ENCODE data around the gene KIF3C. TPM values are rescaled to one million over a fixed set of nuclear protein-coding genes. Genes with fewer than 3 reads are reported as not detected.

Gene KIF3C
- total and polyA plus RNA-seq, 2 of the 8 experiments (the other 6 are each of a cell fraction or from before 2014, with no cell fraction given), result 13.4 to 58.1 TPM

DNA sequence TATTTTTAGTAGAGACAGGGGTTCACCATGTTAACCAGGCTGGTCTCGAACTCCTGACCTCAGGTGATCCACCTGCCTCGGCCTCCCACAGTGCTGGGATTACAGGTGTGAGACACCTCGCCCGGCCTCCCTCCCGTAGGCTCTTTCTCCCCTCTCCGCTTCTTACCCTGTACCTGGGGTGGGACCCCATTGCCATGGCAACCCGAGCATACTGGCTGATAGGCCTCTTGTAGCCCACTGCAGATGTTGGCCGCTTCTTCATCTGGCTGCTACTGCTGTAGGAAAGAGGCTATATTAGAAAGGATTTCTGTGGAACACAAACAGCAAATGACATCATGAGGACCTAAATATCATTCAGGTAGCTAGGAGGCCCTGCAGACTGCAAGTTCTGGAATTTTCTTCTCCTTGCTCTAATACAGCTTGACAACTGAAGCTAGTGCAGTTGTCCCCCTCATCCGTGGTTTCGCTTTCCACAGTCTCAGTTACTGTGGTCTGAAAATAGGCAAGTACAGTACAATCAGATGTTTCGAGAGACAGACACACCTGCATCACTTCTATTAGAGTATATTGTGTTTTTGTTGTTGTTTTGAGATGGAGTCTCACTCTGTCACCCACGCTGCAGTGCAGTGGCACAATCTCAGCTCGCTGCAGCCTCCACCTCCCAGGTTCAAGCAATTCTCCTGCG is 52.4 kb downstream of the KIF3C start:
- FAIRE-seq, result no peak
- Histone ChIP-seq H4K91ac (replicated peaks; ENCODE audit: insufficient read length, low read length) (no peak overlapping the region), H3K79me1 (ENCODE audit: low read depth, low read length) (no peaks in the 10 kb centered on the region), H2BK120ac (replicated peaks; ENCODE audit: low read depth, low read length) (no peak overlapping the region), H4K5ac (ENCODE audit: insufficient read length, low read depth, low read length) (no peak overlapping the region), H3K4me1 (replicated peaks in 1 of 4; ENCODE audit: control insufficient read depth in 3 of 4, insufficient read depth in 4 of 4, low read length in 3 of 4) (0 out of 7 replicates have a peak, but pooled peaks cover 0 to 2% (median 0%) of the 10 kb centered on the region in 4 experiments), H3K36me3 (ENCODE audit: control insufficient read depth in 2 of 4, insufficient read depth in 4 of 4, low read length in 3 of 4) (peaks cover 2 to 35% (median 8%) of the 10 kb centered on the region in 4 experiments; a peak in 6 of 8 replicates), H2BK20ac (ENCODE audit: low read length) (no peak overlapping the region), H3K14ac (ENCODE audit: insufficient read length) (no peak overlapping the region), H2AK5ac (ENCODE audit: low read depth, low read length) (no peak overlapping the region), H3K4me2 (ENCODE audit: insufficient read depth in 1 of 2, low read depth in 2 of 2, low read length in 2 of 2) (no peak overlapping the region), H2BK15ac (ENCODE audit: low read length) (no peak overlapping the region), H3K79me2 (ENCODE audit: control insufficient read depth in 1 of 2, insufficient read depth in 2 of 2, low read length in 2 of 2) (no peaks in the 10 kb centered on the region), H3K56ac (replicated peaks; ENCODE audit: insufficient read length, low read depth, low read length) (no peak overlapping the region), H3K27ac (ENCODE audit: low read depth, low read length) (no peak overlapping the region), H3K27me3 (replicated peaks in 1 of 4; ENCODE audit: control insufficient read depth in 3 of 4, extremely low read depth in 1 of 4, insufficient read depth in 3 of 4, low read length in 3 of 4) (no peaks in the 10 kb centered on the region), H2BK5ac (ENCODE audit: low read depth, low read length) (no peak overlapping the region), H3K9ac (replicated peaks in 1 of 4; ENCODE audit: extremely low read depth in 1 of 4, low read depth in 3 of 4, low read length in 3 of 4) (no peak overlapping the region), H3K4ac (replicated peaks; ENCODE audit: insufficient read length, low read depth, low read length) (no peak overlapping the region), H3K4me3 (ENCODE audit: extremely low read depth in 1 of 4, insufficient read depth in 2 of 4, low read depth in 3 of 4, low read length in 4 of 4) (no peak overlapping the region), H3K23me2 (ENCODE audit: low read depth, low read length) (no peaks in the 10 kb centered on the region), H3K23ac (ENCODE audit: insufficient read length) (no peak overlapping the region), H2AFZ (ENCODE audit: low read length) (no peak overlapping the region), H4K20me1 (replicated peaks in 1 of 2; ENCODE audit: control insufficient read depth in 1 of 2, insufficient read depth in 2 of 2, low read length in 2 of 2) (peaks cover 0 to 3% of the 10 kb centered on the region in 2 experiments), H4K8ac (ENCODE audit: extremely low read depth, insufficient read depth, low read length) (no peak overlapping the region), H3K9me3 (ENCODE audit: insufficient read depth in 2 of 2, low read depth in 1 of 2, low read length in 1 of 2) (no peaks in the 10 kb centered on the region), H3K18ac (ENCODE audit: extremely low read depth, low read length) (no peak overlapping the region), H2BK12ac (ENCODE audit: low read depth, low read length) (no peak overlapping the region)
- no peak for TF ChIP-seq SIN3A (conservative IDR thresholded peaks at IDR 0.05 in 1 of 2, IDR thresholded peaks at IDR 0.05 in 1 of 2; ENCODE audit: low read depth in 1 of 2, low read length in 2 of 2)
- no peak for DNase-seq (ENCODE audit: low read depth in 1 of 2, low spot score in 2 of 2)
- 91% methylated on average over 14 of the region's 14 CpGs; no CpG with 5 or more reads in 1 of the 2 experiments for WGBS, 2 experiments (ENCODE audit: extremely low coverage in 1 of 2, insufficient coverage in 1 of 2, insufficient read length in 1 of 2, insufficient replicate concordance in 2 of 2, low coverage in 1 of 2, low lambda C conversion rate in 2 of 2, missing lambda C conversion rate in 1 of 2)
- POLR2A ChIA-PET (ENCODE audit: partially characterized antibody), result no interaction called here
- CTCF ChIA-PET (ENCODE audit: partially characterized antibody), result no interaction called here

All from H1 (cell line).